HepG2 (cell line): Measurements from ENCODE around the gene SLC4A5. TPM values are rescaled to one million over a fixed set of nuclear protein-coding genes. Genes with fewer than 3 reads are reported as not detected.

Experiments used
- CEBPB ChIP-seq: IDR thresholded peaks from 2 replicates; pipeline ENCODE4 v1.6.1; 2011; ENCODE audit warnings: low read depth, low read length, improper control_type of control experiment, borderline replicate concordance
- HNRNPUL1 ChIP-seq: fragments of 200-400 bp; formaldehyde crosslinking; IDR thresholded peaks from 2 replicates; pipeline ENCODE4 v1.6.1; 2017; ENCODE audit warnings: low read depth, mild to moderate bottlenecking, low read length, moderate library complexity
- HOXA9 ChIP-seq: sonication (generic); formaldehyde crosslinking; IDR thresholded peaks from 2 replicates; pipeline ENCODE4 v1.8.1; 2022; ENCODE audit warnings: missing genetic modification reagents, mild to moderate bottlenecking, moderate library complexity, borderline replicate concordance
- NR2F2 ChIP-seq: IDR thresholded peaks from 2 replicates; pipeline ENCODE4 v1.6.1; 2012; ENCODE audit warnings: low read depth, inconsistent platforms, borderline replicate concordance
- POLR2G ChIP-seq: fragments of 200-400 bp; formaldehyde crosslinking; IDR thresholded peaks from 2 replicates; pipeline ENCODE4 v1.6.1; 2018; ENCODE audit warnings: mild to moderate bottlenecking, low read depth, low read length, moderate library complexity
- TGIF2 ChIP-seq: IDR thresholded peaks from 2 replicates; pipeline ENCODE4 v1.6.1; 2016; ENCODE audit warnings: control low read depth, missing compliant biosample characterization
- ZMYM3 ChIP-seq: sonication (generic); formaldehyde crosslinking; IDR thresholded peaks from 2 replicates; pipeline ENCODE4 v1.5.1; 2020; ENCODE audit warnings: mild to moderate bottlenecking, missing genetic modification reagents
- ZNF549 ChIP-seq: sonication (generic); formaldehyde crosslinking; IDR thresholded peaks from 2 replicates; pipeline ENCODE4 v1.5.0; 2020; ENCODE audit warnings: missing genetic modification reagents
- ZNF562 ChIP-seq: sonication (generic); formaldehyde crosslinking; IDR thresholded peaks from 2 replicates; pipeline ENCODE4 v1.8.0; 2022; ENCODE audit warnings: missing genetic modification reagents, borderline replicate concordance
- ZNF709 ChIP-seq: sonication (generic); formaldehyde crosslinking; IDR thresholded peaks from 2 replicates; pipeline ENCODE4 v1.5.0; 2020; ENCODE audit warnings: mild to moderate bottlenecking, missing genetic modification reagents
- ZNF775 ChIP-seq: sonication (generic); formaldehyde crosslinking; IDR thresholded peaks from 2 replicates; pipeline ENCODE4 v1.4.0; 2020; ENCODE audit warnings: missing genetic modification reagents, mild to moderate bottlenecking, moderate library complexity, borderline replicate concordance
- polyA plus RNA-seq, 8 experiments: library from polyadenylated mRNA; depleted of rRNA in 3 of 8; stranded (reverse) in 7 of 8; unstranded in 1 of 8; fragments of >200 nt; fragmentation: Illumina TruSeq in 4 of 8; extraction: Trizol in 4 of 8; gene quantifications; 2 replicates each; pipeline versions ENCODE4 v1.2.1 to v1.2.3, GENCODE V29; 2011 to 2016; ENCODE audit warnings: low read depth in 4 of 8, missing spikeins in 1 of 8, mixed read lengths in 1 of 8; ENCODE audit not compliant: insufficient read depth in 1 of 8
- total RNA-seq, 5 experiments: library from RNA; depleted of rRNA; stranded (reverse); fragments of >200 nt; fragmentation: Illumina TruSeq; extraction: Trizol; gene quantifications; 2 replicates each; pipeline ENCODE4 v1.2.3, GENCODE V29; 2016; ENCODE audit warnings: low read depth in 1 of 5
- TF ChIP-seq, protein P1 (sequence below): sonication (generic); formaldehyde crosslinking; IDR thresholded peaks from one replicate; pipeline ENCODE4 v1.5.1; 2020; ENCODE audit warnings: mild to moderate bottlenecking, missing genetic modification reagents; ENCODE audit errors: not compliant biosample characterization
- TF ChIP-seq, protein P2 (sequence below): sonication (generic); formaldehyde crosslinking; IDR thresholded peaks from 2 replicates; pipeline ENCODE4 v1.4.0; 2020; ENCODE audit warnings: mild to moderate bottlenecking, missing genetic modification reagents
- TF ChIP-seq, protein P3 (sequence below): sonication (generic); formaldehyde crosslinking; conservative IDR thresholded peaks from 2 replicates; pipeline ENCODE4 v1.4.0; 2020; ENCODE audit warnings: missing genetic modification reagents
- TF ChIP-seq, protein P4 (sequence below): sonication (generic); formaldehyde crosslinking; IDR thresholded peaks from 2 replicates; pipeline ENCODE4 v1.8.0; 2022; ENCODE audit warnings: missing genetic modification reagents, mild to moderate bottlenecking, inconsistent platforms, borderline replicate concordance

Gene SLC4A5
- total and polyA plus RNA-seq, 2 of the 13 experiments (the other 11 are each of a cell fraction or from before 2014, with no cell fraction given), result 0.50 TPM; not detected in 1

DNA sequence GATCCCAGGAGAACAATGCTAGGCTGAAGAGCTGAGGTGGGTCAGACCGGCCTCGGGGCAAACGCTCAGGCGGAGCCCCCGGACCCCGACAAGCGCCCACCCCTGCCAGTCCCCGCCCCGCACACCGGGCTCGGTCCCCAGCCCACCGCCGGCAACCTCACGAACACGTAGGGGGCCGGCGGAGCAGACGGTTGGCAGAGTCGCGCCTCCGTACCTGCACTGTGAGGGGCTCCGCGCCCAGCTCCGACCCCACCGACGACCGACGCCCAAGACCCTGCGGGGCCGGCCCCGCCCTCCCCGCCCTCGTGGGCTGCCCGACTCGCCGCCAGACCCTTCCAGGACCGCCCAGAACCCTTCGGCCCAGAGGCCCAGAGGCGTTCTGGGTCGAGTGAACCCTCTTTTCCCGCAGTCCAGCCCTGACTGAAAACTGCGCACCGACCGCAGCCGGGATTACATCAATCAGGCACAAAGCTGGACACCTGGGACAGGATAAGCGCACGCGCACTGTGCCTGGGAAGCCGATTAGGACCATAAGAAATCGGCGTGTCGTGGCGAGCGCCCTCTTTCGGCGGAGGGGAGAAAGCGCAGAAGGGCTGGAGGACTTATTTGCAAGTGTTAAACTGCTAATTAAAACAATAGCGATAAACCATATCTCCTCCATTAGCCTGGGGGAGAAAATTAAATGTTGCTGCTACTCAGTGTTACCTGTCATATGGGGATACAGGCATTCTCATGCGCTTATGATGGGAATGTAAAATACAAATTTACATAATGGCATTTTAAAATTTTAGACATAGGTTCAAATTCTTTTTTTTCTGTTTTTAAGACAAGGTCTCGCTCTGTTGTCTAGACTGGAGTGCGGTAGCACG lies 48.6 kb upstream of the SLC4A5 start (continued):
- TF ChIP-seq, protein P1, sequence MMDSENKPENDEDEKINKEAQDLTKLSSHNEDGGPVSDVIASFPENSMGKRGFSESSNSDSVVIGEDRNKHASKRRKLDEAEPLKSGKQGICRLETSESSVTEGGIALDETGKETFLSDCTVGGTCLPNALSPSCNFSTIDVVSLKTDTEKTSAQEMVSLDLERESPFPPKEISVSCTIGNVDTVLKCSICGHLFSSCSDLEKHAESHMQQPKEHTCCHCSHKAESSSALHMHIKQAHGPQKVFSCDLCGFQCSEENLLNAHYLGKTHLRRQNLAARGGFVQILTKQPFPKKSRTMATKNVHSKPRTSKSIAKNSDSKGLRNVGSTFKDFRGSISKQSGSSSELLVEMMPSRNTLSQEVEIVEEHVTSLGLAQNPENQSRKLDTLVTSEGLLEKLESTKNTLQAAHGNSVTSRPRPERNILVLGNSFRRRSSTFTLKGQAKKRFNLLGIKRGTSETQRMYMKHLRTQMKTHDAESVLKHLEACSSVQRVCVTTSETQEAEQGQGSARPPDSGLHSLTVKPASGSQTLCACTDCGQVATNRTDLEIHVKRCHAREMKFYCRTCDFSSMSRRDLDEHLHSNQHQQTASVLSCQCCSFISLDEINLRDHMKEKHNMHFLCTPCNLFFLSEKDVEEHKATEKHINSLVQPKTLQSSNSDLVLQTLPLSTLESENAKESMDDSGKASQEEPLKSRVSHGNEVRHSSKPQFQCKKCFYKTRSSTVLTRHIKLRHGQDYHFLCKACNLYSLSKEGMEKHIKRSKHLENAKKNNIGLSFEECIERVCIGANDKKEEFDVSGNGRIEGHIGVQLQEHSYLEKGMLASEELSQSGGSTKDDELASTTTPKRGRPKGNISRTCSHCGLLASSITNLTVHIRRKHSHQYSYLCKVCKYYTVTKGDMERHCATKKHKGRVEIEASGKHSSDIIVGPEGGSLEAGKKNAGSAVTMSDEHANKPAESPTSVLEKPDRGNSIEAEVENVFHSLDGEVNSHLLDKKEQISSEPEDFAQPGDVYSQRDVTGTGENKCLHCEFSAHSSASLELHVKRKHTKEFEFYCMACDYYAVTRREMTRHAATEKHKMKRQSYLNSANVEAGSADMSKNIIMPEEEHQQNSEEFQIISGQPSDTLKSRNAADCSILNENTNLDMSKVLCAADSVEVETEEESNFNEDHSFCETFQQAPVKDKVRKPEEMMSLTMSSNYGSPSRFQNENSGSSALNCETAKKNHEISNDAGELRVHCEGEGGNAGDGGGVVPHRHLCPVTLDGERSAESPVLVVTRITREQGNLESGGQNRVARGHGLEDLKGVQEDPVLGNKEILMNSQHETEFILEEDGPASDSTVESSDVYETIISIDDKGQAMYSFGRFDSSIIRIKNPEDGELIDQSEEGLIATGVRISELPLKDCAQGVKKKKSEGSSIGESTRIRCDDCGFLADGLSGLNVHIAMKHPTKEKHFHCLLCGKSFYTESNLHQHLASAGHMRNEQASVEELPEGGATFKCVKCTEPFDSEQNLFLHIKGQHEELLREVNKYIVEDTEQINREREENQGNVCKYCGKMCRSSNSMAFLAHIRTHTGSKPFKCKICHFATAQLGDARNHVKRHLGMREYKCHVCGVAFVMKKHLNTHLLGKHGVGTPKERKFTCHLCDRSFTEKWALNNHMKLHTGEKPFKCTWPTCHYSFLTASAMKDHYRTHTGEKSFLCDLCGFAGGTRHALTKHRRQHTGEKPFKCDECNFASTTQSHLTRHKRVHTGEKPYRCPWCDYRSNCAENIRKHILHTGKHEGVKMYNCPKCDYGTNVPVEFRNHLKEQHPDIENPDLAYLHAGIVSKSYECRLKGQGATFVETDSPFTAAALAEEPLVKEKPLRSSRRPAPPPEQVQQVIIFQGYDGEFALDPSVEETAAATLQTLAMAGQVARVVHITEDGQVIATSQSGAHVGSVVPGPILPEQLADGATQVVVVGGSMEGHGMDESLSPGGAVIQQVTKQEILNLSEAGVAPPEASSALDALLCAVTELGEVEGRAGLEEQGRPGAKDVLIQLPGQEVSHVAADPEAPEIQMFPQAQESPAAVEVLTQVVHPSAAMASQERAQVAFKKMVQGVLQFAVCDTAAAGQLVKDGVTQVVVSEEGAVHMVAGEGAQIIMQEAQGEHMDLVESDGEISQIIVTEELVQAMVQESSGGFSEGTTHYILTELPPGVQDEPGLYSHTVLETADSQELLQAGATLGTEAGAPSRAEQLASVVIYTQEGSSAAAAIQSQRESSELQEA (CRISPR knock-in tag), result peak; percentile 64
- TF ChIP-seq NR2F2 (peak; percentile 62; the same call in 1 of the 2 replicates), HNRNPUL1 (no peak), HOXA9 (no peak), CEBPB (no peak), ZNF775 (CRISPR knock-in tag) (no peak), POLR2G (peak; percentile 89), ZMYM3 (CRISPR knock-in tag) (no peak), TGIF2 (CRISPR knock-in tag) (peak; percentile 25; the same call in 1 of the 2 replicates), ZNF562 (no peak), ZNF549 (0 out of 2 replicates have a peak, but pooled peaks have one; percentile 72), ZNF709 (CRISPR knock-in tag) (no peak)
- TF ChIP-seq, protein P2, sequence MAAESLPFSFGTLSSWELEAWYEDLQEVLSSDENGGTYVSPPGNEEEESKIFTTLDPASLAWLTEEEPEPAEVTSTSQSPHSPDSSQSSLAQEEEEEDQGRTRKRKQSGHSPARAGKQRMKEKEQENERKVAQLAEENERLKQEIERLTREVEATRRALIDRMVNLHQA (CRISPR knock-in tag), result no peak
- TF ChIP-seq, protein P3, sequence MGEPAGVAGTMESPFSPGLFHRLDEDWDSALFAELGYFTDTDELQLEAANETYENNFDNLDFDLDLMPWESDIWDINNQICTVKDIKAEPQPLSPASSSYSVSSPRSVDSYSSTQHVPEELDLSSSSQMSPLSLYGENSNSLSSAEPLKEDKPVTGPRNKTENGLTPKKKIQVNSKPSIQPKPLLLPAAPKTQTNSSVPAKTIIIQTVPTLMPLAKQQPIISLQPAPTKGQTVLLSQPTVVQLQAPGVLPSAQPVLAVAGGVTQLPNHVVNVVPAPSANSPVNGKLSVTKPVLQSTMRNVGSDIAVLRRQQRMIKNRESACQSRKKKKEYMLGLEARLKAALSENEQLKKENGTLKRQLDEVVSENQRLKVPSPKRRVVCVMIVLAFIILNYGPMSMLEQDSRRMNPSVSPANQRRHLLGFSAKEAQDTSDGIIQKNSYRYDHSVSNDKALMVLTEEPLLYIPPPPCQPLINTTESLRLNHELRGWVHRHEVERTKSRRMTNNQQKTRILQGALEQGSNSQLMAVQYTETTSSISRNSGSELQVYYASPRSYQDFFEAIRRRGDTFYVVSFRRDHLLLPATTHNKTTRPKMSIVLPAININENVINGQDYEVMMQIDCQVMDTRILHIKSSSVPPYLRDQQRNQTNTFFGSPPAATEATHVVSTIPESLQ (CRISPR knock-in tag), result no peak
- TF ChIP-seq, protein P4, sequence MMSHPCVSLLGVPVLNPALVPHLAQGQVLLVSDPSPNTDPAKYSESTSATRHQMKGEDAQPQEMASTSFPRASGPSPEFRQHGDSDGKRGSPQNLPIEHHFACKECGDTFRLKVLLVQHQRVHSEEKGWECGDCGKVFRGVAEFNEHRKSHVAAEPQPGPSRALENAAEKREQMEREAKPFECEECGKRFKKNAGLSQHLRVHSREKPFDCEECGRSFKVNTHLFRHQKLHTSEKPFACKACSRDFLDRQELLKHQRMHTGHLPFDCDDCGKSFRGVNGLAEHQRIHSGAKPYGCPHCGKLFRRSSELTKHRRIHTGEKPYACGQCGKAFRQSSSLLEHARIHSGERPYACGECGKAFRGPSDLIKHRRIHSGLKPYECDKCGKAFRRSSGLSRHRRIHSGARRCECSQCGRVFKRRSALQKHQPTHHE (CRISPR knock-in tag), result peak; percentile 79
